SK-N-SH treated with all-trans-retinoic acid at 6 μM for 48 hours (cell line): Measurements from ENCODE around the gene MCRIP2.
"Not testable (repeated sequence)": the region's sequence is repeated elsewhere in the genome, so short reads cannot be mapped to it uniquely, and the experiment has no call there.

ENCODE experiments used
- ATAC-seq: fragments of 200-7000 bp; cut with Tn5 transposase; 3 replicates; pipeline ENCODE4 v1.9.1; 2020; ENCODE audit warnings: mild to moderate bottlenecking, moderate library complexity
- ARNTL ChIP-seq: fragments of 450-650 bp; formaldehyde crosslinking; IDR thresholded peaks from 2 replicates; pipeline ENCODE4 v1.5.0; 2020; ENCODE audit warnings: low read depth, mild to moderate bottlenecking, moderate library complexity, borderline replicate concordance
- CSDC2 ChIP-seq: fragments of 250-450 bp; sonication (Bioruptor Pico); IDR thresholded peaks from 2 replicates; pipeline ENCODE4 v1.5.0; 2020; ENCODE audit warnings: mild to moderate bottlenecking, moderate library complexity
- ESRRG ChIP-seq: fragments of 250-450 bp; sonication (Bioruptor Pico); IDR thresholded peaks from 2 replicates; pipeline ENCODE4 v1.6.1; 2021; ENCODE audit warnings: mild to moderate bottlenecking
- GLIS3 ChIP-seq: fragments of 250-450 bp; sonication (Bioruptor Pico); IDR thresholded peaks from 2 replicates; pipeline ENCODE4 v1.5.0; 2020; ENCODE audit warnings: mild to moderate bottlenecking, moderate library complexity
- ISL1 ChIP-seq: fragments of 250-450 bp; sonication (Bioruptor Pico); IDR thresholded peaks from 2 replicates; pipeline ENCODE4 v2.1.2; 2022; ENCODE audit warnings: mild to moderate bottlenecking, moderate library complexity
- OSR1 ChIP-seq: fragments of 250-450 bp; sonication (Bioruptor Pico); IDR thresholded peaks from 2 replicates; pipeline ENCODE4 v1.8.0; 2022; ENCODE audit warnings: moderate library complexity, mild to moderate bottlenecking, inconsistent platforms
- PPARA ChIP-seq: fragments of 250-450 bp; sonication (Bioruptor Pico); IDR thresholded peaks from 2 replicates; pipeline ENCODE4 v1.5.0; 2020; ENCODE audit warnings: mild to moderate bottlenecking, borderline replicate concordance
- SNAI2 ChIP-seq: fragments of 250-450 bp; sonication (Bioruptor Pico); IDR thresholded peaks from 2 replicates; pipeline ENCODE4 v1.5.0; 2020; ENCODE audit warnings: mild to moderate bottlenecking, moderate library complexity
- TCF4 ChIP-seq: fragments of 250-450 bp; sonication (Bioruptor Pico); IDR thresholded peaks from 2 replicates; pipeline ENCODE4 v1.8.0; 2021; ENCODE audit warnings: mild to moderate bottlenecking, moderate library complexity, borderline replicate concordance
- TOX ChIP-seq: fragments of 250-450 bp; sonication (Bioruptor Pico); IDR thresholded peaks from 2 replicates; pipeline ENCODE4 v1.8.0; 2021; ENCODE audit warnings: mild to moderate bottlenecking, moderate library complexity, borderline replicate concordance
- ZC3H10 ChIP-seq: fragments of 250-450 bp; sonication (Bioruptor Pico); IDR thresholded peaks from 2 replicates; pipeline ENCODE4 v1.5.1; 2021; ENCODE audit warnings: mild to moderate bottlenecking, moderate library complexity
- ZFP3 ChIP-seq: fragments of 250-450 bp; sonication (Bioruptor Pico); IDR thresholded peaks from 2 replicates; pipeline ENCODE4 v1.5.0; 2020; ENCODE audit warnings: mild to moderate bottlenecking, moderate library complexity
- ZNF70 ChIP-seq: fragments of 450-650 bp; formaldehyde crosslinking; IDR thresholded peaks from 2 replicates; pipeline ENCODE4 v1.5.0; 2020; ENCODE audit warnings: mild to moderate bottlenecking, moderate library complexity
- TF ChIP-seq, protein P1 (sequence below): fragments of 250-450 bp; sonication (Bioruptor Pico); IDR thresholded peaks from 2 replicates; pipeline ENCODE4 v1.8.0; 2020; ENCODE audit warnings: mild to moderate bottlenecking, moderate library complexity, borderline replicate concordance
- TF ChIP-seq, protein P2 (sequence below): fragments of 250-450 bp; sonication (Bioruptor Pico); IDR thresholded peaks from 2 replicates; pipeline ENCODE4 v1.5.1; 2021; ENCODE audit warnings: mild to moderate bottlenecking, moderate library complexity
- TF ChIP-seq, protein P3 (sequence below): fragments of 250-450 bp; sonication (Bioruptor Pico); IDR thresholded peaks from 2 replicates; pipeline ENCODE4 v1.5.1; 2020; ENCODE audit warnings: low read depth, mild to moderate bottlenecking, moderate library complexity

MCRIP2 gene

DNA sequence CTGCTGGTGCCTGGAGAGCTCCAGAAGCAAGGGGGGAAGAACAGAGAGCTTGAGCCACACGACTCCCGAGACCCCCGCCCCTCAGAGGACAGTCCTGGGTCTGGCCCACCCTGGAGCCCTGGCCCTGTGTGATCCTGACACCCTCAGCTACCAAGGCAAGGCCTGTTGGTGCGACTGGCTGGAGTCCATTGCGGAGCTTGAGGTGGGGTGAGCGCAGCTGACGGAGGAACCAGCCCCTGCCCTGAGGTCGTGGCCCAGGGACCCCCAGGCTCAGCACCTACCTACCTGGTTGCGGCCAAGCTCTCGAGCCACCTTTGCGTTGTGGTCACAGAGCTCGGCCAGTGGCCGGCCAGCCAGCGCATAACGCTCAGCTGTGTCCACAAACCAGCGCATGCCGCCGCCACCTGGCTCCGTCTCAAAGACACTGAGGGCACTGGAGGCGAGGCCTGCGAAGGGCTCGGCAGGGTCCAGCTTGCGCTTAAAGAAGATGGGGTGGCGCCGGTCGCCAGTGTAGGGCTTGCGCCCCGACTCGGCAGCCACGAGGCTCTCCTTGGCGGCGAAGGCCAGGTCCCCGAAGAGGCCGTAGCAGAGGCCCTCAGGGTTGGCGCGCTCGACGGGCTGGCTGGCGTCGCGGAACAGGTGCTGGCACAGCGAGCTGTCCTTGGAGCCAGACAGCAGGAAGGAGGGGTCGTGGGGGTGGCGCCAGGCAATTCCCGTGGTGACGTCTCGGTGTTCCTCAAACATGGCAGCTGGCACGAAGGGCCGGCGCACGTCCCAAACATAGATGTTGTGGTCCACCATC, 45.0 kb downstream of the MCRIP2 start (continued):
- TF ChIP-seq, protein P1, sequence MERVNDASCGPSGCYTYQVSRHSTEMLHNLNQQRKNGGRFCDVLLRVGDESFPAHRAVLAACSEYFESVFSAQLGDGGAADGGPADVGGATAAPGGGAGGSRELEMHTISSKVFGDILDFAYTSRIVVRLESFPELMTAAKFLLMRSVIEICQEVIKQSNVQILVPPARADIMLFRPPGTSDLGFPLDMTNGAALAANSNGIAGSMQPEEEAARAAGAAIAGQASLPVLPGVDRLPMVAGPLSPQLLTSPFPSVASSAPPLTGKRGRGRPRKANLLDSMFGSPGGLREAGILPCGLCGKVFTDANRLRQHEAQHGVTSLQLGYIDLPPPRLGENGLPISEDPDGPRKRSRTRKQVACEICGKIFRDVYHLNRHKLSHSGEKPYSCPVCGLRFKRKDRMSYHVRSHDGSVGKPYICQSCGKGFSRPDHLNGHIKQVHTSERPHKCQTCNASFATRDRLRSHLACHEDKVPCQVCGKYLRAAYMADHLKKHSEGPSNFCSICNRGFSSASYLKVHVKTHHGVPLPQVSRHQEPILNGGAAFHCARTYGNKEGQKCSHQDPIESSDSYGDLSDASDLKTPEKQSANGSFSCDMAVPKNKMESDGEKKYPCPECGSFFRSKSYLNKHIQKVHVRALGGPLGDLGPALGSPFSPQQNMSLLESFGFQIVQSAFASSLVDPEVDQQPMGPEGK (CRISPR knock-in tag) = no peak
- no peak for TF ChIP-seq CSDC2 (CRISPR knock-in tag)

DNA sequence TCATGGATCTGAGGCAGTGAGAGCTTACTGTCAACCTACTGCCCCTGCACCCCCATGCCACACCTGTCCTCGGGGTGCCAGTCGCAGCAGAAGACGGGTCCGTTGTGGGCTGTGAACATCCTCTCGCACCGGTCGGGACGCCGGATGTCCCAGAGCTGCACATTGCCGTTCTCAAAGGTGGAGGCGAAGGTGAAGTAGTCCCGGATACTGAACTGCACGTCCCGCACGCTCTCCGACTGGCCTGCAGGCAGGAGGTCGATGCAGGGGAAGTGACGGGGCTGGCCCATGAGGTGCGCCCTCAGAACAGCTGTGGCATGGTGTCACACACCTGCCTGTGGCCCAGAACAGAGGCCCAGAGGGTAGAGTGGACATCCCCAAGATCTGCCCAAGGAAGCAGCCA, 45.9 kb downstream of the MCRIP2 start:
- no peak for TF ChIP-seq GLIS3 (CRISPR knock-in tag)
- TF ChIP-seq SNAI2 (CRISPR knock-in tag) = no peak
- no peak for TF ChIP-seq TCF4
- TF ChIP-seq ESRRG (CRISPR knock-in tag) = no peak
- TF ChIP-seq, protein P2, sequence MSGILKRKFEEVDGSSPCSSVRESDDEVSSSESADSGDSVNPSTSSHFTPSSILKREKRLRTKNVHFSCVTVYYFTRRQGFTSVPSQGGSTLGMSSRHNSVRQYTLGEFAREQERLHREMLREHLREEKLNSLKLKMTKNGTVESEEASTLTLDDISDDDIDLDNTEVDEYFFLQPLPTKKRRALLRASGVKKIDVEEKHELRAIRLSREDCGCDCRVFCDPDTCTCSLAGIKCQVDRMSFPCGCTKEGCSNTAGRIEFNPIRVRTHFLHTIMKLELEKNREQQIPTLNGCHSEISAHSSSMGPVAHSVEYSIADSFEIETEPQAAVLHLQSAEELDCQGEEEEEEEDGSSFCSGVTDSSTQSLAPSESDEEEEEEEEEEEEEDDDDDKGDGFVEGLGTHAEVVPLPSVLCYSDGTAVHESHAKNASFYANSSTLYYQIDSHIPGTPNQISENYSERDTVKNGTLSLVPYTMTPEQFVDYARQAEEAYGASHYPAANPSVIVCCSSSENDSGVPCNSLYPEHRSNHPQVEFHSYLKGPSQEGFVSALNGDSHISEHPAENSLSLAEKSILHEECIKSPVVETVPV (CRISPR knock-in tag) = no peak
- TF ChIP-seq, protein P3, sequence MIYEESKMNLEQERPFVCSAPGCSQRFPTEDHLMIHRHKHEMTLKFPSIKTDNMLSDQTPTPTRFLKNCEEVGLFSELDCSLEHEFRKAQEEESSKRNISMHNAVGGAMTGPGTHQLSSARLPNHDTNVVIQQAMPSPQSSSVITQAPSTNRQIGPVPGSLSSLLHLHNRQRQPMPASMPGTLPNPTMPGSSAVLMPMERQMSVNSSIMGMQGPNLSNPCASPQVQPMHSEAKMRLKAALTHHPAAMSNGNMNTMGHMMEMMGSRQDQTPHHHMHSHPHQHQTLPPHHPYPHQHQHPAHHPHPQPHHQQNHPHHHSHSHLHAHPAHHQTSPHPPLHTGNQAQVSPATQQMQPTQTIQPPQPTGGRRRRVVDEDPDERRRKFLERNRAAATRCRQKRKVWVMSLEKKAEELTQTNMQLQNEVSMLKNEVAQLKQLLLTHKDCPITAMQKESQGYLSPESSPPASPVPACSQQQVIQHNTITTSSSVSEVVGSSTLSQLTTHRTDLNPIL (CRISPR knock-in tag) = no peak
- no peak for TF ChIP-seq CSDC2 (CRISPR knock-in tag)
- TF ChIP-seq ISL1 = no peak
- TF ChIP-seq ZFP3 (CRISPR knock-in tag) = no peak
- TF ChIP-seq, all 23 proteins: peak for 0
- no peak for ATAC-seq

DNA sequence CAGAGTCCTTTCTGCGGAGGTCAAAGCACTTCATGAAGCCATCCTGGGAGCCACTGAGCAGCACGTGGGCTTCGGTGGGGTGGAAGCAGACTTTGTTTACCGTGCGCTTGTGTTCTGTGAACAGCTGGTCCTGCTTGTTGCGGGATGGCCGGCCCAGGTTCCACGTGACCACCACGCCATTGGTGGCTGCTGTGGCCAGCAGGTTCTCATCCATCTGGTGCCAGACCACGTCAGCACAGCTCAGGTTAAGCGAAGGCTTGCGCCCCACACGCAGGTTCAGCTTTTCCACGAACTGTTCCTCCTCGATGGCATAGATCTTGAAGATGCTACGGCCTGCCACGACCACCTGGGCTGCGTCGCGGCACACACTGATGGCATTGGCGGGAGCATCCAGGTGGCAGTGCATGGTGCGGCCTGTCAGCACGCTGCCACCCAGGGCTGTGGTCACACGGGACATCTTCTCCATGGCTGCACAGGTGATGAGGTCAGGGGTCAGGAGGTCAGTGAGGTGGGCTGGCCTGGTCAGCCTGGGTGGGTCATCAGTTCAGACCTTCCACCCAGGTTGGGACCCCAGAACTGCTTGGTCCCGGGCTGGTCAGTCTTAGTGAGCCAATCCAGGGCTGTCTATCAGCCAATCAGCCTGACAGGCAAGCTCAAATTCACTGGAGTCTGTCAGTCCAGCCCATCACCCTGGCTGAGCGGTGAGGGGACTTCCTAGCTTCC, 47.7 kb downstream of the MCRIP2 start:
- no peak for TF ChIP-seq TOX
- no peak for TF ChIP-seq PPARA (CRISPR knock-in tag)
- no peak for TF ChIP-seq ZNF70 (CRISPR knock-in tag)
- TF ChIP-seq SNAI2 (CRISPR knock-in tag) = no peak
- TF ChIP-seq ARNTL (CRISPR knock-in tag) = no peak
- TF ChIP-seq, protein P2 (CRISPR knock-in tag) = no peak
- no peak for TF ChIP-seq ESRRG (CRISPR knock-in tag)
- peak; percentile 1; the same call in 2 of the 3 replicates for ATAC-seq

DNA sequence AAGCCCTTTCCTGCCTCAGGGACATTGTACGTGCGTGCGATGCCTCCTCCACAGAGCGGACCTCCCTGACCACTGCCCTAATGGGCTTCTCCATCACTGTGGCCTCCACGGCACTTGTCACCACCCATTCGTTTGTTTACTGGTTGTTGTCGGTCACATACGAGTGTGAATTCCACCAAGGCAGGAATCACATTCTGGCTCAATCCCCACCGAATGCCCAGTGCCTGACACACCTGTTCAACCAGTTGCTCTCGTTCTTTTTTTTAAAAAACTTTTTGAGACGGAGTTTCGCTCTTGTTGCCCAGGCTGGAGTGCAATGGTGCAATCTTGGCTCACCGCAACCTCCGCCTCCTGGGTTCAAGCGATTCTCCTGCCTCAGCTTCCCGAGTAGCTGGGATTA, 49.6 kb downstream of the MCRIP2 start:
- ATAC-seq = not testable (repeated sequence)

DNA sequence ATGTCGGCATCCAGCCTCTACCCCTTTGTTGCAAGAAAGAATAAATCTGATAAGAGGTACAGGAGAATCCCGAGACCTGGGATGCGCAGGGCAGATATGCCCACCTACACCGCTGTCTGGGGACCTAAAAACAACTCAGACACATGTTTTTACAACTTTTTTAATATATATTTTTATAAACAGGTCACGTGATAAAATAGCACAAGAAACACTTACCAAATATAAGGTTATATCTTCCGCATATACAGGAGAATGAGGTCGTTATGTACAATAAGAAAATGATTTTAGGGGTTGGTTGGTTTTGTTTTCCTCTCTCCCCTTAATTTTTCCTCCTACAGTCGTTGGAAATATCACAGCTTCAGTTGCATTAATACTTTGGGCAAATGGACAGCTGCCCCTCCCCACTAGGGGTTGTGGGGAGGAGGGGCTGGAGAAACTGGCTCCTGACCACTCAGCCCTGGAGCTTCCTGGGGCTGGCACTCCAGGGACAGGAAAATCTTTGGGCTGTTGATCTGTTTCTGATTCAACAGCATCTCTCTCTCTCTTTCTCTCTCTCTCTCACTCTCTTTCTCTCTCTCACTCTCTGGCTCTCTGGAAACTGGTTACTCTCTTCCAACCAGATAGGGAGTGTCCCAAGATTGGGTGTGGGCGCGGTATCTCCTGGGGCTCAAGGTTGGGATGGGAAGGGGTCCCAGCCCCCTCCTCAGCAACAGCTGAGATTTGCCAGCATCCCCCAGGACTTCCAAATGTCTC, 50.9 kb downstream of the MCRIP2 start:
- no peak for ATAC-seq
- no peak for TF ChIP-seq ZFP3 (CRISPR knock-in tag)
- no peak for TF ChIP-seq CSDC2 (CRISPR knock-in tag)
- TF ChIP-seq ARNTL (CRISPR knock-in tag) = no peak
- TF ChIP-seq ZC3H10 (CRISPR knock-in tag) = no peak
- no peak for TF ChIP-seq SNAI2 (CRISPR knock-in tag)
- no peak for TF ChIP-seq OSR1 (CRISPR knock-in tag)
